ENCODE measurements around the gene PSD2. TPM values are rescaled to one million over a fixed set of nuclear protein-coding genes. Genes with fewer than 3 reads are reported as not detected.
A peak's percentile ranks its signal among the peaks of the same experiment; 100 is the strongest.

PSD2 gene
- total and polyA plus RNA-seq, 2 donors (not counting 1 experiment from before 2014, with no cell fraction given), result 0.10 to 0.17 TPM

DNA sequence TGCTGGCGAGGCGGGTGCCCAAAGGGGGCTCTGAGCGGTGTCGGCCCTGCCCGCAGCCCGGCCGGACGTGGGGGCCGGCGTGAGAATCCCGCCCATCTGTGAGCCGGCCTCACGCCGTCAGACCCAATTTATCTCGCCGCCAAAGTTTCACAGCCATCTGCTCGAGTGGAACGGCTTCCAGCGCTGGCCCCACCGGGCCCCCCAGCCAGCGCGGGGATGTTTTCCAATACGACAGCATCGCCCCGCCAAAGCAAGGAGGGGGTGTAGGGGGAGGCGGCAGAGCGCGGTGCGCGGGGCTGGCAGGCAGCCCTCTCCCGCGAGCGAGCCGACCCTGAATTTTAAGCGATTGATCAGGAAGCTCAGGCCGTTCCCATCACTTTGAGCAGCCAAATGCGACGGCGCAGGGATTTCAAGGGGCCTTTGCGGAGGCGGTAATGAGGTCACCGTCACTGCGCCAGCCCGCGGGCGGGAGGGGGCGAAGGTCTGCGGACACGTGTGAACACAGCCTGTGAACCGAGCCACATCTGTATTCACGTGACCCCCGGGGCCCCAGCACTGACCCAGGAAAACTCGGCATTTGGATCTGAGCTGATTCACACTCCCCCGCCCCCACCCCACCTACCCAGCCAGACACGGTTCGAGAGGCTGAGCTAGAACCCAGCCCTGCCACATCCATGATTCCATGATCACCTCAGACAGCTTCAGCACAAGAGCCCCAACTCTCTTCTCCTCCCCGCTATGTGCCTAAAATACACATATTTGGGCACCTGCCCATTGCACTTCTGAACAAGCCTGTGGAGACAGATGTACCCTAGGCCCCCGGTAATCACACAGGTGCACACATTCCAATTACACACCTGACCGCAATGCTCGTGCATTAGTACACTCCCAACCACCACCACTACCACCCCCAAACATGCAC is 47.8 kb upstream of the PSD2 start:
- Mint-ChIP-seq H3K27me3 (peaks cover under 1% of the 10 kb centered on the region), H3K27ac (peak overlapping the region; percentile 94), H3K4me3 (peak overlapping the region; percentile 89), H3K4me1 (peaks cover 65% of the 10 kb centered on the region), H3K9me3 (ENCODE audit: insufficient read depth) (no peaks in the 10 kb centered on the region)
- ATAC-seq (ENCODE audit: low read depth) (peak; percentile 12), DNase-seq (peak; percentile 80)
- H3K27ac ChIP-seq (ENCODE audit: low read length in 2 of 2), result peak overlapping the region; percentile 82 to 85
- WGBS (ENCODE audit: insufficient coverage), result 1% methylated on average over 59 of the region's 60 CpGs
- H3K27me3 ChIP-seq (replicated peaks in 1 of 4; ENCODE audit: control extremely low read depth in 1 of 4, control insufficient read depth in 3 of 4, insufficient read depth in 4 of 4, low read length in 3 of 4), result peaks cover 0 to 2% (median 0%) of the 10 kb centered on the region in 4 experiments
- intact Hi-C loops (cut with micrococcal nuclease), result loop anchor here (1.0 to 10.0 kb wide), 9 partner anchors 7 to 343 kb away; partner anchors contain the start of genes SPATA24 and UBE2D2
- no peaks in the 10 kb centered on the region for H4K20me1 ChIP-seq (ENCODE audit: control insufficient read depth, insufficient read depth, low read length, poor library complexity, severe bottlenecking)
- H3K36me3 ChIP-seq (replicated peaks in 1 of 2; ENCODE audit: control extremely low read depth in 1 of 2, control insufficient read depth in 1 of 2, extremely low read depth in 1 of 2, insufficient read depth in 2 of 2, low read length in 1 of 2), result no peaks in the 10 kb centered on the region
- H3K79me2 ChIP-seq (ENCODE audit: control insufficient read depth, insufficient read depth, low read length), result no peaks in the 10 kb centered on the region
- H3K4me3 ChIP-seq (ENCODE audit: control extremely low read depth in 1 of 5, extremely low read depth in 1 of 5, insufficient read depth in 1 of 5, low read depth in 2 of 5, low read length in 4 of 5), result peak overlapping the region in 4 of 5 experiments; percentile 57 to 71 (median 58)
- ChIA-PET CTCF (interaction anchor here (0.7 to 11.2 kb wide), 15 partner anchors 10 to 221 kb away, joined by 3 to 120 read pairs (median 3); partner anchors contain the start of gene CXXC5), POLR2A (interaction anchor here (0.5 to 7.6 kb wide), 20 partner anchors 11 to 309 kb away, joined by 3 to 81 read pairs (median 4); partner anchors contain the start of gene UBE2D2)
- no peaks in the 10 kb centered on the region for H3K9me3 ChIP-seq (ENCODE audit: control extremely low read depth in 1 of 3, control insufficient read depth in 2 of 3, insufficient read depth in 1 of 3, low read length in 2 of 3)
- peak overlapping the region; percentile 78 for H3K9ac ChIP-seq (ENCODE audit: low read length)
- H3K4me1 ChIP-seq (ENCODE audit: control insufficient read depth in 2 of 2, insufficient read depth in 2 of 2, low read length in 2 of 2), result peaks cover 44 to 60% of the 10 kb centered on the region in 2 donors
- H2AFZ ChIP-seq (ENCODE audit: insufficient read depth, low read depth, low read length, poor library complexity, severe bottlenecking), result peak overlapping the region; percentile 73
- no peak for TF ChIP-seq EZH2 (IDR thresholded peaks at IDR 0.05; ENCODE audit: borderline replicate concordance, insufficient read depth, low read depth, low read length, poor library complexity, severe bottlenecking)
- TF ChIP-seq, protein P1, sequence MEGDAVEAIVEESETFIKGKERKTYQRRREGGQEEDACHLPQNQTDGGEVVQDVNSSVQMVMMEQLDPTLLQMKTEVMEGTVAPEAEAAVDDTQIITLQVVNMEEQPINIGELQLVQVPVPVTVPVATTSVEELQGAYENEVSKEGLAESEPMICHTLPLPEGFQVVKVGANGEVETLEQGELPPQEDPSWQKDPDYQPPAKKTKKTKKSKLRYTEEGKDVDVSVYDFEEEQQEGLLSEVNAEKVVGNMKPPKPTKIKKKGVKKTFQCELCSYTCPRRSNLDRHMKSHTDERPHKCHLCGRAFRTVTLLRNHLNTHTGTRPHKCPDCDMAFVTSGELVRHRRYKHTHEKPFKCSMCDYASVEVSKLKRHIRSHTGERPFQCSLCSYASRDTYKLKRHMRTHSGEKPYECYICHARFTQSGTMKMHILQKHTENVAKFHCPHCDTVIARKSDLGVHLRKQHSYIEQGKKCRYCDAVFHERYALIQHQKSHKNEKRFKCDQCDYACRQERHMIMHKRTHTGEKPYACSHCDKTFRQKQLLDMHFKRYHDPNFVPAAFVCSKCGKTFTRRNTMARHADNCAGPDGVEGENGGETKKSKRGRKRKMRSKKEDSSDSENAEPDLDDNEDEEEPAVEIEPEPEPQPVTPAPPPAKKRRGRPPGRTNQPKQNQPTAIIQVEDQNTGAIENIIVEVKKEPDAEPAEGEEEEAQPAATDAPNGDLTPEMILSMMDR (IDR thresholded peaks at IDR 0.05), result no peak
- H3K4me2 ChIP-seq (replicated peaks; ENCODE audit: low read depth, low read length, poor library complexity, severe bottlenecking), result peak overlapping the region; percentile 84
